Upper lobe of left lung (tissue), 6 donors: ENCODE measurements around the gene GABRB1. TPM values are rescaled to one million over a fixed set of nuclear protein-coding genes. Genes with fewer than 3 reads are reported as not detected.
"Not testable (repeated sequence)": the region's sequence is repeated elsewhere in the genome, so short reads cannot be mapped to it uniquely, and the experiment has no call there.

ENCODE experiments used
- ATAC-seq, 2 donors: fragments of 200-7000 bp; cut with Tn5 transposase; one replicate each; pipeline ENCODE4 v1.9.1; 2022; ENCODE audit warnings: mild to moderate bottlenecking in 2 of 2, moderate library complexity in 2 of 2; ENCODE audit not compliant: low FRiP score in 2 of 2
- DNase-seq, 2 donors: peaks; one replicate each; pipeline ENCODE4 v3.0.0-alpha.2; 2019 to 2020
- H3K27ac ChIP-seq, 4 donors: fragments of 200-600 bp; sonication (generic); one replicate each; pipeline ENCODE4 v1.5.1; 2016 to 2019
- H3K27me3 ChIP-seq, 4 donors: fragments of 200-600 bp; sonication (generic); one replicate each; pipeline ENCODE4 v1.5.1; 2017 to 2019
- H3K36me3 ChIP-seq, 4 donors: fragments of 200-600 bp; sonication (generic); one replicate each; pipeline ENCODE4 v1.5.1; 2016 to 2019
- H3K4me1 ChIP-seq, 4 donors: fragments of 200-600 bp; sonication (generic); one replicate each; pipeline ENCODE4 v1.5.1; 2018 to 2019
- H3K4me3 ChIP-seq, 4 donors: fragments of 200-600 bp; sonication (generic); one replicate each; pipeline ENCODE4 v1.5.1; 2017 to 2019; ENCODE audit warnings: mild to moderate bottlenecking in 2 of 4, moderate library complexity in 1 of 4
- H3K9me3 ChIP-seq, 4 donors: fragments of 200-600 bp; sonication (generic); one replicate each; pipeline ENCODE4 v1.5.1; 2018 to 2019
- CTCF ChIP-seq, 6 experiments: fragments of 450-650 bp in 4 of 6; fragments of 200-600 bp in 2 of 6; sonication (generic) in 2 of 6; IDR thresholded peaks; one replicate each; pipeline ENCODE4 v1.5.1; 2016 to 2019; ENCODE audit warnings: antibody characterized with exemption in 6 of 6
- EP300 ChIP-seq, 4 donors: sonication (generic); formaldehyde crosslinking; IDR thresholded peaks; one replicate each; pipeline ENCODE4 v1.5.1; 2017; ENCODE audit warnings: antibody characterized with exemption in 4 of 4, control low read depth in 2 of 4
- POLR2A ChIP-seq, 4 donors: fragments of 450-650 bp; IDR thresholded peaks; one replicate each; pipeline ENCODE4 v1.5.1; 2016 to 2017; ENCODE audit warnings: antibody characterized with exemption in 4 of 4, mild to moderate bottlenecking in 2 of 4
- POLR2AphosphoS5 ChIP-seq, 2 donors: sonication (generic); formaldehyde crosslinking; IDR thresholded peaks; one replicate each; pipeline ENCODE4 v1.5.1; 2017; ENCODE audit warnings: antibody characterized with exemption in 2 of 2
- WGBS, 2 donors: methylation state at CpG; one replicate each; pipeline ENCODE4 v1.1.5; 2017 to 2018; 5-methylcytosine and 5-hydroxymethylcytosine counted together
- total RNA-seq, 6 donors: library from RNA; depleted of rRNA in 4 of 6; stranded (reverse); fragments of >200 nt in 4 of 6; gene quantifications; one replicate each; pipeline versions ENCODE4 v1.1.0 to v1.2.1, GENCODE V29; 2016 to 2021
- donor health status: DM: no; HTN: no; CAD: no; lungs with moderate emphysema.
- donor health status: DM: no; HTN: yes; CAD: no; lungs with severe emphysema.

GABRB1 gene
- total RNA-seq, 6 donors from 2014 or later: not detected

GRCh38 chr4:47373174-47373573, 341.8 kb downstream of the GABRB1 start:
- TF ChIP-seq POLR2A (IDR thresholded peaks at IDR 0.05) (no peak), EP300 (IDR thresholded peaks at IDR 0.05) (no peak), CTCF (IDR thresholded peaks at IDR 0.05) (no peak), POLR2AphosphoS5 (IDR thresholded peaks at IDR 0.05) (no peak)

GRCh38 chr4:47373709-47374108, 342.3 kb downstream of the GABRB1 start:
- no peaks in the 10 kb centered on the region for H3K4me1 ChIP-seq
- no peak for TF ChIP-seq POLR2AphosphoS5 (IDR thresholded peaks at IDR 0.05)
- no peak for TF ChIP-seq EP300 (IDR thresholded peaks at IDR 0.05)
- TF ChIP-seq POLR2A (IDR thresholded peaks at IDR 0.05): no peak
- TF ChIP-seq CTCF (IDR thresholded peaks at IDR 0.05): no peak
- 73 to 78% methylated on average over 3 of the region's 3 CpGs for WGBS, 2 donors

More at GRCh38 chr4:47373174-47373573, 341.8 kb downstream of the GABRB1 start:
- ATAC-seq: no peak
- H3K27me3 ChIP-seq: no peaks in the 10 kb centered on the region
- no peak overlapping the region for H3K27ac ChIP-seq
- H3K4me1 ChIP-seq: no peaks in the 10 kb centered on the region
- no peak overlapping the region for H3K4me3 ChIP-seq
- no peaks in the 10 kb centered on the region for H3K36me3 ChIP-seq
- no peaks in the 10 kb centered on the region for H3K9me3 ChIP-seq
- DNase-seq: no peak

GRCh38 chr4:47374477-47374876, 343.1 kb downstream of the GABRB1 start:
- TF ChIP-seq EP300 (IDR thresholded peaks at IDR 0.05) (no peak), CTCF (IDR thresholded peaks at IDR 0.05) (no peak), POLR2A (IDR thresholded peaks at IDR 0.05) (no peak), POLR2AphosphoS5 (IDR thresholded peaks at IDR 0.05) (no peak)
- DNase-seq (no peak), ATAC-seq (no peak)
- Histone ChIP-seq H3K4me3 (no peak overlapping the region), H3K4me1 (no peaks in the 10 kb centered on the region), H3K27me3 (no peaks in the 10 kb centered on the region), H3K27ac (no peak overlapping the region), H3K36me3 (no peaks in the 10 kb centered on the region), H3K9me3 (no peaks in the 10 kb centered on the region)
- WGBS, 2 donors: 71 to 95% methylated on average over 1 of the region's 1 CpG

More at GRCh38 chr4:47373709-47374108, 342.3 kb downstream of the GABRB1 start:
- no peak overlapping the region for H3K27ac ChIP-seq
- H3K27me3 ChIP-seq: no peaks in the 10 kb centered on the region
- ATAC-seq: no peak
- no peak for DNase-seq
- H3K4me3 ChIP-seq: no peak overlapping the region
- no peaks in the 10 kb centered on the region for H3K9me3 ChIP-seq
- H3K36me3 ChIP-seq: no peaks in the 10 kb centered on the region

GRCh38 chr4:47378021-47378530, 346.7 kb downstream of the GABRB1 start:
- not testable (repeated sequence) for H3K9me3 ChIP-seq, H3K4me1 ChIP-seq, ATAC-seq, H3K4me3 ChIP-seq, H3K27ac ChIP-seq, H3K36me3 ChIP-seq, H3K27me3 ChIP-seq
- 94 to 97% methylated on average over 29 to 30 of the region's 37 CpGs for WGBS, 2 donors
- DNase-seq: peak in 1 of 2 donors; percentile 80

GRCh38 chr4:47381172-47381571, 349.8 kb downstream of the GABRB1 start:
- no peak for ATAC-seq
- Histone ChIP-seq H3K9me3 (no peaks in the 10 kb centered on the region), H3K4me3 (no peak overlapping the region), H3K27me3 (no peaks in the 10 kb centered on the region), H3K36me3 (no peaks in the 10 kb centered on the region), H3K4me1 (no peaks in the 10 kb centered on the region), H3K27ac (no peak overlapping the region)
- no peak for DNase-seq
- TF ChIP-seq POLR2A (IDR thresholded peaks at IDR 0.05) (no peak), CTCF (IDR thresholded peaks at IDR 0.05) (no peak), POLR2AphosphoS5 (IDR thresholded peaks at IDR 0.05) (no peak), EP300 (IDR thresholded peaks at IDR 0.05) (no peak)
- 91 to 96% methylated on average over 3 of the region's 3 CpGs for WGBS, 2 donors
